Calu3 (cell line): ENCODE measurements around the gene KDM4B. TPM values are rescaled to one million over a fixed set of nuclear protein-coding genes. Genes with fewer than 3 reads are reported as not detected.

Experiments used
- BruUV-seq: library from RNA; stranded (reverse); fragments of 400-500 nt; replicated peaks from 2 replicates; lab custom pipeline; 2021; lab: Mats Ljungman, UMichigan
- CTCF ChIA-PET: fragments of 300-600 bp; sonication (Branson Sonifier 250); formaldehyde crosslinking; loops from one replicate; lab custom pipeline; 2022; ENCODE audit warnings: antibody characterized with exemption; lab: Charles Lee
- DNase-seq: peaks from one replicate; pipeline ENCODE4 v3.0.0; 2022
- H3K27ac Mint-ChIP-seq: one replicate; pipeline ENCODE4 v1.8.0; 2022; ENCODE audit warnings: mixed read lengths; ENCODE audit not compliant: unreplicated experiment
- H3K27me3 Mint-ChIP-seq: one replicate; pipeline ENCODE4 v1.8.0; 2022; ENCODE audit warnings: mixed read lengths; ENCODE audit not compliant: unreplicated experiment
- H3K36me3 Mint-ChIP-seq: one replicate; pipeline ENCODE4 v1.8.0; 2022; ENCODE audit warnings: mild to moderate bottlenecking, moderate library complexity, mixed read lengths; ENCODE audit not compliant: insufficient read depth, unreplicated experiment
- H3K4me1 Mint-ChIP-seq: one replicate; pipeline ENCODE4 v1.8.0; 2022; ENCODE audit warnings: mild to moderate bottlenecking, low read depth, mixed read lengths; ENCODE audit not compliant: unreplicated experiment
- H3K4me3 Mint-ChIP-seq: one replicate; pipeline ENCODE4 v1.8.0; 2022; ENCODE audit warnings: mild to moderate bottlenecking, low read depth, moderate library complexity, mixed read lengths; ENCODE audit not compliant: unreplicated experiment
- H3K9me3 Mint-ChIP-seq: one replicate; pipeline ENCODE4 v1.8.0; 2022; ENCODE audit warnings: low read depth, mixed read lengths; ENCODE audit not compliant: unreplicated experiment
- CTCF ChIP-seq: fragments of 200-600 bp; IDR thresholded peaks from one replicate; pipeline ENCODE4 v1.8.0; 2022; ENCODE audit warnings: antibody characterized with exemption; ENCODE audit not compliant: unreplicated experiment
- intact Hi-C: fragments of 100-400 bp; cut with micrococcal nuclease; formaldehyde crosslinking; loops from one replicate; pipeline ENCODE4 v1.10.0; 2022; ENCODE audit not compliant: unreplicated experiment
- total RNA-seq: library from RNA; stranded (reverse); gene quantifications from 2 replicates; pipeline ENCODE4 v1.2.3, GENCODE V29; 2022

Gene KDM4B
- total RNA-seq, 1 experiment from 2014 or later, result 13.9 TPM

- H3K4me3 Mint-ChIP-seq, result no peak overlapping the region
- no peaks in the 10 kb centered on the region for H3K27me3 Mint-ChIP-seq
- CTCF ChIA-PET, result no interaction called here
- DNase-seq, result no peak
- no peaks in the 10 kb centered on the region for H3K4me1 Mint-ChIP-seq
- H3K9me3 Mint-ChIP-seq, result no peaks in the 10 kb centered on the region
- BruUV-seq, result no TSS peak
- TF ChIP-seq CTCF, result no peak
- intact Hi-C loops, result no loop called here
- no peaks in the 10 kb centered on the region for H3K36me3 Mint-ChIP-seq
- H3K27ac Mint-ChIP-seq, result no peak overlapping the region
Measured at GRCh38 chr19:4987692-4988370, 18.9 kb downstream of the KDM4B start.

GRCh38 chr19:4988770-4989251 lies 19.9 kb downstream of the KDM4B start:
- Mint-ChIP-seq H3K4me3 (no peak overlapping the region), H3K27ac (no peak overlapping the region), H3K27me3 (no peaks in the 10 kb centered on the region), H3K9me3 (no peaks in the 10 kb centered on the region), H3K4me1 (no peaks in the 10 kb centered on the region), H3K36me3 (no peaks in the 10 kb centered on the region)
- DNase-seq, result no peak
- intact Hi-C loops, result no loop called here
- BruUV-seq, result no TSS peak
- CTCF ChIA-PET, result no interaction called here
- TF ChIP-seq CTCF, result no peak

- no peak for TF ChIP-seq CTCF
- Mint-ChIP-seq H3K4me1 (no peaks in the 10 kb centered on the region), H3K27me3 (no peaks in the 10 kb centered on the region), H3K9me3 (no peaks in the 10 kb centered on the region), H3K27ac (no peak overlapping the region), H3K4me3 (no peak overlapping the region), H3K36me3 (no peaks in the 10 kb centered on the region)
- intact Hi-C loops, result no loop called here
- BruUV-seq, result no TSS peak
- CTCF ChIA-PET, result no interaction called here
- DNase-seq, result no peak
Measured at GRCh38 chr19:4990306-4990705, 21.4 kb downstream of the KDM4B start.

GRCh38 chr19:4991538-4991937 lies 22.6 kb downstream of the KDM4B start:
- intact Hi-C loops, result no loop called here
- no peak overlapping the region for H3K27ac Mint-ChIP-seq
- no TSS peak for BruUV-seq
- no peak for DNase-seq
- no peaks in the 10 kb centered on the region for H3K4me1 Mint-ChIP-seq
- H3K36me3 Mint-ChIP-seq, result no peaks in the 10 kb centered on the region
- CTCF ChIA-PET, result no interaction called here
- no peak overlapping the region for H3K4me3 Mint-ChIP-seq
- no peaks in the 10 kb centered on the region for H3K9me3 Mint-ChIP-seq
- H3K27me3 Mint-ChIP-seq, result no peaks in the 10 kb centered on the region
- TF ChIP-seq CTCF, result no peak
